Cerebellar nuclear complex (tissue), 1 donor: ENCODE results near the gene TSPAN13.

Source experiments
- DNase-seq, 2 experiments: peaks; one replicate each; lab custom pipeline; 2025; lab: John Stamatoyannopoulos, UW

TSPAN13 gene

GRCh38 chr7:16774986-16775385 is 21.4 kb downstream of the TSPAN13 start:
- no peak for DNase-seq

- no peak for DNase-seq
Observed at GRCh38 chr7:16776053-16776452, 22.5 kb downstream of the TSPAN13 start.

- no peak for DNase-seq
Observed at GRCh38 chr7:16778476-16778875, 24.9 kb downstream of the TSPAN13 start.

GRCh38 chr7:16779051-16779450 is 25.5 kb downstream of the TSPAN13 start:
- DNase-seq, result no peak

- DNase-seq, result no peak
Observed at GRCh38 chr7:16780596-16780995, 27.0 kb downstream of the TSPAN13 start.

- DNase-seq, result no peak
Observed at GRCh38 chr7:16785321-16785720, 31.8 kb downstream of the TSPAN13 start.

- DNase-seq, result no peak
Observed at GRCh38 chr7:16785846-16786245, 32.3 kb downstream of the TSPAN13 start.

- no peak for DNase-seq
Observed at GRCh38 chr7:16786257-16786656, 32.7 kb downstream of the TSPAN13 start.

GRCh38 chr7:16787127-16787526 is 33.6 kb downstream of the TSPAN13 start:
- no peak for DNase-seq

- DNase-seq, result no peak
Observed at GRCh38 chr7:16791071-16791470, 37.5 kb downstream of the TSPAN13 start.

- DNase-seq, result no peak
Observed at GRCh38 chr7:16791905-16792698, 38.5 kb downstream of the TSPAN13 start.

- DNase-seq, result no peak
Observed at GRCh38 chr7:16794986-16795385, 41.4 kb downstream of the TSPAN13 start.

GRCh38 chr7:16795624-16796023 is 42.1 kb downstream of the TSPAN13 start:
- no peak for DNase-seq

GRCh38 chr7:16801111-16801542 is 47.6 kb downstream of the TSPAN13 start:
- DNase-seq, result no peak

GRCh38 chr7:16801579-16801978 is 48.0 kb downstream of the TSPAN13 start:
- DNase-seq, result no peak

GRCh38 chr7:16803125-16803524 is 49.6 kb downstream of the TSPAN13 start:
- DNase-seq, result no peak

- DNase-seq, result no peak
Observed at GRCh38 chr7:16803881-16804673, 50.5 kb downstream of the TSPAN13 start.

GRCh38 chr7:16804674-16805439 is 51.3 kb downstream of the TSPAN13 start, which contains the start of gene AGR2:
AGR2 (minus strand) TSS chr7:16804999; CDS start chr7:16801796, 3,203 bp downstream.
- DNase-seq, result no peak

- DNase-seq, result no peak
Observed at GRCh38 chr7:16805441-16805840, 51.9 kb downstream of the TSPAN13 start.

- no peak for DNase-seq
Observed at GRCh38 chr7:16810112-16810511, 56.6 kb downstream of the TSPAN13 start.

- no peak for DNase-seq
Observed at GRCh38 chr7:16810573-16810972, 57.0 kb downstream of the TSPAN13 start.

GRCh38 chr7:16811551-16811950 is 58.0 kb downstream of the TSPAN13 start:
- no peak for DNase-seq
